H1 (cell line): ENCODE measurements around the gene CDH20. TPM values are rescaled to one million over a fixed set of nuclear protein-coding genes. Genes with fewer than 3 reads are reported as not detected.

Experiments used
- CTCF ChIA-PET: fragments of 300-600 bp; sonication (Branson Sonifier 250); formaldehyde crosslinking; loops from one replicate; lab custom pipeline; 2021; ENCODE audit not compliant: partially characterized antibody; lab: Charles Lee
- POLR2A ChIA-PET: fragments of 300-600 bp; sonication (Branson Sonifier 250); formaldehyde crosslinking; loops from one replicate; lab custom pipeline; 2021; ENCODE audit warnings: inconsistent platforms; ENCODE audit not compliant: partially characterized antibody; lab: Charles Lee
- DNase-seq, 2 experiments: peaks; one replicate each; pipeline versions ENCODE4 v3.0.0 to v3.0.0-alpha.2; 2010 to 2022; ENCODE audit warnings: low spot score in 2 of 2, low read depth in 1 of 2, mixed read lengths in 1 of 2
- FAIRE-seq: peaks from 2 replicates; lab custom pipeline; 2011; peaks lifted over from hg19 to GRCh38; lab: Jason Lieb, UNC
- H2AFZ ChIP-seq: 2 replicates; pipeline ENCODE4 v1.8.1; 2012; ENCODE audit warnings: low read length, inconsistent platforms
- H2AK5ac ChIP-seq: 2 replicates; pipeline ENCODE4 v1.6.1; 2013; ENCODE audit warnings: low read depth, low read length
- H2BK120ac ChIP-seq: replicated peaks from 2 replicates; pipeline ENCODE3; 2013; ENCODE audit warnings: low read depth, low read length, inconsistent platforms
- H2BK12ac ChIP-seq: 2 replicates; pipeline ENCODE4 v1.6.1; 2013; ENCODE audit warnings: low read depth, low read length
- H2BK15ac ChIP-seq: 2 replicates; pipeline ENCODE4 v1.6.1; 2013; ENCODE audit warnings: low read length
- H2BK20ac ChIP-seq: 2 replicates; pipeline ENCODE4 v1.6.1; 2013; ENCODE audit warnings: low read length
- H2BK5ac ChIP-seq: 2 replicates; pipeline ENCODE4 v1.6.1; 2013; ENCODE audit warnings: low read depth, low read length
- H3K14ac ChIP-seq: 2 replicates; pipeline ENCODE4 v1.6.1; 2013; ENCODE audit warnings: inconsistent platforms; ENCODE audit not compliant: insufficient read length
- H3K18ac ChIP-seq: 2 replicates; pipeline ENCODE4 v1.6.1; 2013; ENCODE audit warnings: low read length; ENCODE audit errors: extremely low read depth
- H3K23ac ChIP-seq: 2 replicates; pipeline ENCODE4 v1.6.1; 2013; ENCODE audit warnings: inconsistent platforms; ENCODE audit not compliant: insufficient read length
- H3K23me2 ChIP-seq: 2 replicates; pipeline ENCODE4 v1.6.1; 2013; ENCODE audit warnings: low read depth, low read length
- H3K27ac ChIP-seq: 2 replicates; pipeline ENCODE4 v1.6.1; 2011; ENCODE audit warnings: low read depth, low read length, inconsistent platforms
- H3K27me3 ChIP-seq, 4 experiments: replicated peaks in 1 of 4; 1 replicate in 1 of 4; 2 replicates in 3 of 4; pipeline versions ENCODE4 v1.6.1 to v1.8.1; 2011 to 2013; ENCODE audit warnings: low read length in 3 of 4, mild to moderate bottlenecking in 3 of 4, inconsistent platforms in 2 of 4, mixed read lengths in 2 of 4, moderate library complexity in 1 of 4; ENCODE audit not compliant: control insufficient read depth in 3 of 4, insufficient read depth in 3 of 4; ENCODE audit errors: extremely low read depth in 1 of 4
- H3K36me3 ChIP-seq, 4 experiments: 2 replicates each; pipeline versions ENCODE4 v1.6.1 to v1.8.1; 2011 to 2013; ENCODE audit warnings: mild to moderate bottlenecking in 4 of 4, low read length in 3 of 4, moderate library complexity in 2 of 4, control low read depth in 1 of 4, inconsistent platforms in 1 of 4; ENCODE audit not compliant: insufficient read depth in 4 of 4, control insufficient read depth in 2 of 4
- H3K4ac ChIP-seq: replicated peaks from 2 replicates; pipeline ENCODE3; 2013; ENCODE audit warnings: low read length, low read depth, mixed read lengths, inconsistent platforms; ENCODE audit not compliant: insufficient read length
- H3K4me1 ChIP-seq, 4 experiments: replicated peaks in 1 of 4; 1 replicate in 1 of 4; 2 replicates in 3 of 4; pipeline versions ENCODE4 v1.6.1 to v1.8.1; 2011 to 2013; ENCODE audit warnings: low read length in 3 of 4, inconsistent platforms in 2 of 4, mixed read lengths in 1 of 4; ENCODE audit not compliant: insufficient read depth in 4 of 4, control insufficient read depth in 3 of 4
- H3K4me2 ChIP-seq, 2 experiments: 2 replicates each; pipeline versions ENCODE4 v1.6.1 to v1.8.1; 2011 to 2013; ENCODE audit warnings: low read depth in 2 of 2, low read length in 2 of 2, control low read depth in 1 of 2, inconsistent platforms in 1 of 2, mild to moderate bottlenecking in 1 of 2; ENCODE audit not compliant: insufficient read depth in 1 of 2
- H3K4me3 ChIP-seq, 4 experiments: fragments of 200-600, 300-600 bp in 1 of 4; sonication (generic), shearing (Covaris generic), sonication (Bioruptor Twin) in 1 of 4; 2 replicates each; pipeline versions ENCODE4 v1.5.1 to v1.8.1; 2011 to 2016; ENCODE audit warnings: low read length in 4 of 4, low read depth in 3 of 4, control low read depth in 2 of 4, inconsistent platforms in 2 of 4, mild to moderate bottlenecking in 2 of 4, mixed read lengths in 1 of 4, moderate library complexity in 1 of 4; ENCODE audit not compliant: insufficient read depth in 2 of 4; ENCODE audit errors: extremely low read depth in 1 of 4
- H3K56ac ChIP-seq: replicated peaks from 2 replicates; pipeline ENCODE3; 2013; ENCODE audit warnings: low read depth, mild to moderate bottlenecking, mixed read lengths, low read length, inconsistent platforms; ENCODE audit not compliant: insufficient read length
- H3K79me1 ChIP-seq: 2 replicates; pipeline ENCODE4 v1.6.1; 2013; ENCODE audit warnings: low read depth, low read length, control low read depth
- H3K79me2 ChIP-seq, 2 experiments: 2 replicates each; pipeline versions ENCODE4 v1.6.1 to v1.8.1; 2012 to 2013; ENCODE audit warnings: low read length in 2 of 2, mild to moderate bottlenecking in 2 of 2, inconsistent platforms in 1 of 2; ENCODE audit not compliant: insufficient read depth in 2 of 2, control insufficient read depth in 1 of 2
- H3K9ac ChIP-seq, 4 experiments: replicated peaks in 1 of 4; 1 replicate in 1 of 4; 2 replicates in 3 of 4; pipeline versions ENCODE4 v1.6.1 to v1.8.1; 2011 to 2013; ENCODE audit warnings: low read depth in 3 of 4, low read length in 3 of 4, control low read depth in 2 of 4, mild to moderate bottlenecking in 2 of 4, moderate library complexity in 2 of 4, inconsistent platforms in 1 of 4; ENCODE audit errors: extremely low read depth in 1 of 4
- H3K9me3 ChIP-seq, 2 experiments: 2 replicates each; pipeline versions ENCODE4 v1.6.1 to v1.8.1; 2012 to 2013; ENCODE audit warnings: mild to moderate bottlenecking in 2 of 2, moderate library complexity in 2 of 2, control low read depth in 1 of 2, inconsistent platforms in 1 of 2, low read depth in 1 of 2, low read length in 1 of 2, mixed read lengths in 1 of 2; ENCODE audit not compliant: insufficient read depth in 2 of 2
- H4K20me1 ChIP-seq, 2 experiments: replicated peaks in 1 of 2; 2 replicates each; pipeline versions ENCODE3 to v1.8.1; 2011 to 2013; ENCODE audit warnings: inconsistent platforms in 2 of 2, low read length in 2 of 2, mild to moderate bottlenecking in 1 of 2; ENCODE audit not compliant: insufficient read depth in 2 of 2, control insufficient read depth in 1 of 2
- H4K5ac ChIP-seq: 2 replicates; pipeline ENCODE4 v1.6.1; 2013; ENCODE audit warnings: low read length, low read depth, mixed read lengths, inconsistent platforms; ENCODE audit not compliant: insufficient read length
- H4K8ac ChIP-seq: 2 replicates; pipeline ENCODE4 v1.8.0; 2013; ENCODE audit warnings: mild to moderate bottlenecking, moderate library complexity, low read length, inconsistent platforms; ENCODE audit not compliant: insufficient read depth; ENCODE audit errors: extremely low read depth
- H4K91ac ChIP-seq: replicated peaks from 2 replicates; pipeline ENCODE3; 2013; ENCODE audit warnings: low read length, mixed read lengths, inconsistent platforms; ENCODE audit not compliant: insufficient read length
- ATF2 ChIP-seq: IDR thresholded peaks from 2 replicates; pipeline ENCODE4 v1.6.1; 2012; ENCODE audit warnings: low read length, inconsistent platforms
- CTBP2 ChIP-seq: IDR thresholded peaks from 2 replicates; pipeline ENCODE4 v1.7.0; 2011; ENCODE audit warnings: borderline replicate concordance, mild to moderate bottlenecking, moderate library complexity, mixed read lengths, low read length; ENCODE audit not compliant: insufficient read depth, insufficient read length
- CTCF ChIP-seq, 3 experiments: IDR thresholded peaks; 1 replicate in 2 of 3; 2 replicates in 1 of 3; pipeline versions ENCODE4 v1.5.1 to v1.6.1; 2011; ENCODE audit warnings: low read length in 3 of 3, mild to moderate bottlenecking in 3 of 3, inconsistent platforms in 2 of 3, low read depth in 1 of 3, moderate library complexity in 1 of 3; ENCODE audit not compliant: insufficient read depth in 1 of 3; ENCODE audit errors: control extremely low read depth in 1 of 3
- FOSL1 ChIP-seq: IDR thresholded peaks from 2 replicates; pipeline ENCODE4 v1.6.1; 2011; ENCODE audit warnings: mild to moderate bottlenecking, low read depth, low read length, moderate library complexity; ENCODE audit not compliant: insufficient read depth
- HDAC2 ChIP-seq, 2 experiments: fragments of 300-600 bp in 1 of 2; sonication (generic) in 1 of 2; IDR thresholded peaks; 2 replicates each; pipeline ENCODE4 v1.6.1; 2011 to 2012; ENCODE audit warnings: low read depth in 2 of 2, low read length in 2 of 2, mild to moderate bottlenecking in 2 of 2, moderate library complexity in 2 of 2, borderline replicate concordance in 1 of 2, inconsistent platforms in 1 of 2
- RAD21 ChIP-seq, 2 experiments: IDR thresholded peaks in 1 of 2; conservative IDR thresholded peaks in 1 of 2; 2 replicates each; pipeline ENCODE4 v1.6.1; 2011; ENCODE audit warnings: low read depth in 2 of 2, low read length in 2 of 2, improper control_type of control experiment in 1 of 2, inconsistent platforms in 1 of 2, mild to moderate bottlenecking in 1 of 2, moderate library complexity in 1 of 2
- ZNF274 ChIP-seq: IDR thresholded peaks from 2 replicates; pipeline ENCODE4 v1.7.0; 2012; ENCODE audit warnings: low read length, borderline replicate concordance; ENCODE audit errors: extremely low read depth
- WGBS, 2 experiments: shearing (Covaris generic) in 1 of 2; methylation state at CpG; one replicate each; pipeline versions ENCODE4 v1.1.6 to v1.1.7; 2013 to 2015; ENCODE audit warnings: low lambda C conversion rate in 2 of 2, mixed read lengths in 2 of 2, inconsistent platforms in 1 of 2, low coverage in 1 of 2, missing lambda C conversion rate in 1 of 2; ENCODE audit not compliant: insufficient replicate concordance in 2 of 2, insufficient coverage in 1 of 2, insufficient read length in 1 of 2; ENCODE audit errors: extremely low coverage in 1 of 2, missing lambda C conversion rate in 1 of 2; 5-methylcytosine and 5-hydroxymethylcytosine counted together
- polyA plus RNA-seq, 7 experiments: library from polyadenylated mRNA; depleted of rRNA in 3 of 7; stranded (reverse) in 5 of 7; unstranded in 2 of 7; fragments of >200 nt in 5 of 7; fragments of 200-250 nt in 2 of 7; gene quantifications; 1 replicate in 5 of 7; 2 replicates in 1 of 7; 4 replicates in 1 of 7; pipeline versions ENCODE4 v1.2.1 to v1.2.3, GENCODE V29; 2011 to 2013; ENCODE audit warnings: missing spikeins in 2 of 7, mixed read lengths in 2 of 7
- total RNA-seq: library from RNA; stranded (reverse); fragmentation: NEBNext Ultra II Directional; extraction: Animal tissue kit (Norgen Biotek cat#: 25700); gene quantifications from 2 replicates; pipeline ENCODE4 v1.2.1, GENCODE V29; 2021

The CDH20 gene
- total and polyA plus RNA-seq, 2 of the 8 experiments (the other 6 are each of a cell fraction or from before 2014, with no cell fraction given), result 0.07 to 0.12 TPM

- no peak overlapping the region for H2AK5ac ChIP-seq
- H3K4me3 ChIP-seq, result no peak overlapping the region
- H3K14ac ChIP-seq, result no peak overlapping the region
- no peak overlapping the region for H3K27ac ChIP-seq
- CTCF ChIA-PET, result interaction anchor here (0.6 to 1.9 kb wide), 14 partner anchors 9 to 697 kb away, joined by 3 to 15 read pairs (median 4); no protein-coding TSS in a partner anchor
- H2BK20ac ChIP-seq, result no peak overlapping the region
- H3K4me2 ChIP-seq, result no peak overlapping the region
- no peak overlapping the region for H3K56ac ChIP-seq
- H3K27me3 ChIP-seq, result no peaks in the 10 kb centered on the region
- H3K79me2 ChIP-seq, result no peaks in the 10 kb centered on the region
- no peaks in the 10 kb centered on the region for H3K36me3 ChIP-seq
- 0 out of 2 replicates have a peak overlapping the region, but pooled peaks have one; percentile 49 for H2AFZ ChIP-seq
- H3K9ac ChIP-seq, result no peak overlapping the region
- FAIRE-seq, result peak; percentile 94
- no peak overlapping the region for H4K5ac ChIP-seq
- no peak overlapping the region for H3K4ac ChIP-seq
- H2BK15ac ChIP-seq, result no peak overlapping the region
- WGBS, 2 experiments, result 66% methylated on average over 5 of the region's 5 CpGs; no CpG with 5 or more reads in 1 of the 2 experiments
- DNase-seq, result peak in 1 of 2 experiments; percentile 47
- no peak overlapping the region for H2BK12ac ChIP-seq
- no peak overlapping the region for H4K8ac ChIP-seq
- H3K4me1 ChIP-seq, result no peaks in the 10 kb centered on the region
- no peaks in the 10 kb centered on the region for H3K9me3 ChIP-seq
- no peak overlapping the region for H2BK120ac ChIP-seq
- H2BK5ac ChIP-seq, result no peak overlapping the region
- no peaks in the 10 kb centered on the region for H3K23me2 ChIP-seq
- H4K20me1 ChIP-seq, result no peaks in the 10 kb centered on the region
- no peaks in the 10 kb centered on the region for H3K79me1 ChIP-seq
- no peak overlapping the region for H4K91ac ChIP-seq
- no peak overlapping the region for H3K23ac ChIP-seq
- H3K18ac ChIP-seq, result no peak overlapping the region
- POLR2A ChIA-PET, result no interaction called here
- TF ChIP-seq HDAC2 (IDR thresholded peaks at IDR 0.05; ENCODE audit: borderline replicate concordance in 1 of 2, low read depth in 2 of 2, low read length in 2 of 2), result no peak
- TF ChIP-seq ATF2, result no peak
- peak; percentile 81 to 85 for TF ChIP-seq RAD21 (IDR thresholded peaks at IDR 0.05 in 1 of 2, conservative IDR thresholded peaks at IDR 0.05 in 1 of 2; ENCODE audit: low read depth in 2 of 2, low read length in 2 of 2)
- no peak for TF ChIP-seq FOSL1
- no peak for TF ChIP-seq ZNF274
- TF ChIP-seq CTBP2, result no peak
- peak in 2 of 3 experiments; percentile 77 to 79; a peak in 3 of 4 replicates for TF ChIP-seq CTCF (IDR thresholded peaks at IDR 0.05; ENCODE audit: control extremely low read depth in 1 of 3, insufficient read depth in 1 of 3, low read depth in 1 of 3, low read length in 3 of 3)
Measured at GRCh38 chr18:61551586-61551985, 218.4 kb downstream of the CDH20 start.
